WI38 (cell line): ENCODE measurements around the gene TCF20.

Source experiments
- H3K4me3 ChIP-seq: 2 replicates; pipeline ENCODE4 v1.5.1; 2011; ENCODE audit warnings: low read depth, mild to moderate bottlenecking, control low read depth, low read length
- CTCF ChIP-seq: IDR thresholded peaks from 2 replicates; pipeline ENCODE4 v1.5.1; 2012; ENCODE audit warnings: low read depth, mild to moderate bottlenecking, control low read depth, low read length

The TCF20 gene

DNA sequence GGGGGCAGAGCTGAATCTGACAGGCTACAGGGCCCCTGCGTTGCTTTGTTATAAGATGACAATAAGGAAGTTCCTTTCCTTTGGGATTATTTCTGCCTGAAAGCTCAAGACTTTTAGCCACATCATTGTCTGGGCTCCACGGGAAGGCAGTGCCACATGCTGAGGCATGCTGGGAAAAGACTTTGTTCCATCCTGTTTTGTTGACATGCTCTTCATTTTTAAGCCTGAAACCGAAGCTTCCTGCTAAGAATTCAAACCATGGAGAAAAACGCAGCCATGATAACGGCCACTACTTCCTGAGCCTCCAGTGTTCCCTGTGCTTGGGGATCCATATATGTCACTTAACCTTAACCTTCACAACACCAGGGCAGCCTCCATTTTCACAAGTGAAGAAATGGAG is 5.5 kb upstream of the TCF20 start:
- H3K4me3 ChIP-seq = no peak overlapping the region
- TF ChIP-seq CTCF = no peak

DNA sequence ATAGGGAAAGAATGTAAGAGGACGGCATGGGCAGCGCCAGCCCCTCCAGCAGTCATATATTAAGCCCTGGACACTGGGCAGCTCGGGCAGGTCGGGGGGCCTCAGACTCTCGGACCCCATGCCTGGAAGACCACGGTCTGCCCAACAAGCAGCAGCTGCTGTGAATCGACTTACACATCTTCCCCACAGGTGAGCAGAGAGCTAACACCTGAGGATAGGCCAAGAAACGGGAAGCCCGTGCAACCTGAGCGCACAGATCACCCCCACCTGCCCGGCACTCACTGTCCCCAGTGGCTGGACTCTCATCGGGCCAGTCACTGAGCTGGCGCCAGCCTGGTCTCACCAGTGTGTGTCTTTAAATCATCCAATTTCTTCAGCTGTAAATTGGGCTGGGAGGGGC is 4.7 kb upstream of the TCF20 start:
- no peak for TF ChIP-seq CTCF

GRCh38 chr22:42273855-42274451 is 3.5 kb upstream of the TCF20 start:
- no peak for TF ChIP-seq CTCF
- no peak overlapping the region for H3K4me3 ChIP-seq

More for the DNA sequence above, 4.7 kb upstream of the TCF20 start:
- no peak overlapping the region for H3K4me3 ChIP-seq

GRCh38 chr22:42272431-42272999 is 2.1 kb upstream of the TCF20 start:
- no peak overlapping the region for H3K4me3 ChIP-seq
- TF ChIP-seq CTCF = no peak

DNA sequence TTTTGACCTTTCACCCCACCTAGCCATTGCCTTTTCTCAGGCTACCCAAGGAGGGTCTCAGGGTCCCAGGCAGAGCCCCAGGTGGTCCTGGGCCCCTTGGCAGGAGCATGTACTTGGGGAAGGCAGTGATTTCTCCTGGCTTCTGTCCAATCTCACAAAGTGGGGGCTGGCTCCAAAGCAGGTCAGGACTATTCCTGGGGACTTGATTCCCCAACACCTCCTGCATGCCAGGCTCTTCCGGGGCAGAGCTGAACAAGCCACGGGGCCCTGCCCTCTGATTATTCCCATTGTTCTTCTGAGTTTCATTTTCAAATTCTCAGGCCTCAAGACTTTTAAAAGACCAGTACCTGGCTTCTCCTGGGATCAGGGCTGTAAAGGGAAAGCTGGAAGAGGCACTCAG is 1.5 kb upstream of the TCF20 start:
- no peak for TF ChIP-seq CTCF
- H3K4me3 ChIP-seq = no peak overlapping the region

DNA sequence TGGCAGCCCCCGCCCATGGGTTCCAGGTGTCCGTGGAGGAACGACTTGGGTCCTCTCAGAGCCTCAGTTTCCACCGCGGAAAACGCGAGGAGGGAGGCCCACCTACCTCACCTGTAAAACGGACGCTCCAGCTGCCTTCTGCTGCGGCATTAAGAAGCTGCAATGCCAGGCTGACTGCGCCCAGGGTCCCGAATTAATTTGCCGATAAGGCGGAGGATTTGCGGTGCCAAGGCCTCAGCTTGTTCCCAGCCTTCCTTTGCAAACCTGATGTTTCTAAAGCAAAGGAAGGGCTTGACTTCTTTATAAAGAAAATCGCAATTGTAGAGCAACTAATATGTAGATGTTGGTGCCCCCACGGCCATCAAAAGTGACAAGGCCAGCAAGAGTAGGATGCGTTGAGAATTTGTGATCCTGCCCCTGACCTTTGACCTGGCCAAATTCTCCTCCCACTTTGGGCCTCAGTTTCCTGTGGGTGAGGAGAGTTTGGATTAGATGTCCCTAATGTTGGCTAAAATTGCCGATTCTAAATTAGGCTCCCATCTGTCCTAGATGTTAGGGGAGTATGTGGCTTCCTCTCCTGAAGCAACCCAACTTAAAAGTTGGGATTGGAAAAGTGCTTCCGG is 849 bp upstream of the TCF20 start:
- no peak overlapping the region; the same call in 1 of the 2 replicates for H3K4me3 ChIP-seq
- no peak for TF ChIP-seq CTCF

DNA sequence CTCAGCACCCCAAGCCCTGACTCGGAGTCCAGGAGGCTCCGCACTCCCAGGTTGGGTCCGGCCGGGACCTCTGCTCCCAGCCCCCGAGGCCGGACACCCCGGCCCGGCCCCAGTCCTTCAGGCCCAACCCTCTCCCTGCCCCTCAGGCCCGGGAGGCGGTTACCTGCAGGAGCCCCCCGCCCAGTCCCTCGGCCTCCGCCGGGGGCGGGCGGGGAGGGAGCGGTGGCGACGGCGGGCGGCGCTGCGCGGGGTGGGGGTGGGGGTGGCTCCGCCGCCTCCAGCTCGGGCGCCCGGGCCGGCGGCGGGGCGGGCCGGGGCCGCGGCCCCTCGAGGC is 310 bp downstream of the TCF20 start:
- peak overlapping the region; percentile 91 for H3K4me3 ChIP-seq
- no peak for TF ChIP-seq CTCF
